Lower leg skin (tissue), 4 donors: Measurements from ENCODE around the gene RNF227. TPM values are rescaled to one million over a fixed set of nuclear protein-coding genes. Genes with fewer than 3 reads are reported as not detected.
"Not testable (repeated sequence)": the region's sequence is repeated elsewhere in the genome, so short reads cannot be mapped to it uniquely, and the experiment has no call there.

Experiments used
- DNase-seq, 2 donors: peaks; one replicate each; pipeline ENCODE4 v3.0.0-alpha.2; 2019; ENCODE audit warnings: low spot score in 2 of 2
- H3K4me3 ChIP-seq: fragments of 200-600 bp; sonication (generic); 2 replicates; pipeline ENCODE4 v1.5.1; 2017; ENCODE audit warnings: mild to moderate bottlenecking, low read depth; ENCODE audit not compliant: poor library complexity, severe bottlenecking
- POLR2A ChIP-seq, 2 donors: fragments of 450-650 bp; IDR thresholded peaks; one replicate each; pipeline ENCODE4 v1.6.1; 2016 to 2017; ENCODE audit warnings: antibody characterized with exemption in 2 of 2, mild to moderate bottlenecking in 1 of 2, moderate library complexity in 1 of 2
- WGBS, 2 donors: methylation state at CpG; one replicate each; pipeline ENCODE4 v1.1.5; 2018; 5-methylcytosine and 5-hydroxymethylcytosine counted together
- intact Hi-C: fragments of 100-400 bp; cut with DNase I; formaldehyde crosslinking; loops from one replicate; pipeline ENCODE4 v1.15.0; 2023; ENCODE audit warnings: low total_unique reads
- total RNA-seq, 4 donors: library from RNA; depleted of rRNA; stranded (reverse); fragments of >200 nt; gene quantifications; one replicate each; pipeline ENCODE4 v1.1.0, GENCODE V29; 2016
- TF ChIP-seq, protein P1 (sequence below), 3 donors: fragments of 450-650 bp; IDR thresholded peaks; one replicate each; pipeline ENCODE4 v1.5.1; 2016; ENCODE audit warnings: antibody characterized with exemption in 3 of 3, mild to moderate bottlenecking in 3 of 3, moderate library complexity in 2 of 3

RNF227 gene
- total RNA-seq, 4 donors from 2014 or later, result 111 to 202 (median 172) TPM

DNA sequence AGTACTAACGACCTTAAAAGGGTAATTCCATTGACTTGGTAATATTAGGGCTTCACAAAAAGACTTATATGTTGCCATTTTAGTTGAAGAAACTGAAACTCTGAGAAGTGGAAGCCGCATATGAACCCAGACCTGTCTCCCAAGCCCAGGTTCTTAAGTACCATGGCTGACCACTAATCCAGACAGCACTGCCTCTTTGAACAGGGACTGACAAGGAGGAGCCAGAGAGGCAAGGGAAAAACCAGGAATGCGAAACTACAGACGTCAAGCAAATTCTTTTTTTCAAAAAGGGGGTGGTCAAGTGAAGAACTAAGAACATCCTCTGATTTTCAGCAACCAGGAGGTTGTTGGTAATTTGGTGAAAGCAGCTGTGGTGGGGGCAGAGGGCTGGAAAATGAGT lies 43.0 kb downstream of the RNF227 start:
- H3K4me3 ChIP-seq, result no peak overlapping the region
- DNase-seq, result peak in 1 of 2 donors; percentile 6
- intact Hi-C loops, result no loop called here
- no peak for TF ChIP-seq POLR2A (IDR thresholded peaks at IDR 0.05)
- TF ChIP-seq, protein P1, sequence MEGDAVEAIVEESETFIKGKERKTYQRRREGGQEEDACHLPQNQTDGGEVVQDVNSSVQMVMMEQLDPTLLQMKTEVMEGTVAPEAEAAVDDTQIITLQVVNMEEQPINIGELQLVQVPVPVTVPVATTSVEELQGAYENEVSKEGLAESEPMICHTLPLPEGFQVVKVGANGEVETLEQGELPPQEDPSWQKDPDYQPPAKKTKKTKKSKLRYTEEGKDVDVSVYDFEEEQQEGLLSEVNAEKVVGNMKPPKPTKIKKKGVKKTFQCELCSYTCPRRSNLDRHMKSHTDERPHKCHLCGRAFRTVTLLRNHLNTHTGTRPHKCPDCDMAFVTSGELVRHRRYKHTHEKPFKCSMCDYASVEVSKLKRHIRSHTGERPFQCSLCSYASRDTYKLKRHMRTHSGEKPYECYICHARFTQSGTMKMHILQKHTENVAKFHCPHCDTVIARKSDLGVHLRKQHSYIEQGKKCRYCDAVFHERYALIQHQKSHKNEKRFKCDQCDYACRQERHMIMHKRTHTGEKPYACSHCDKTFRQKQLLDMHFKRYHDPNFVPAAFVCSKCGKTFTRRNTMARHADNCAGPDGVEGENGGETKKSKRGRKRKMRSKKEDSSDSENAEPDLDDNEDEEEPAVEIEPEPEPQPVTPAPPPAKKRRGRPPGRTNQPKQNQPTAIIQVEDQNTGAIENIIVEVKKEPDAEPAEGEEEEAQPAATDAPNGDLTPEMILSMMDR (IDR thresholded peaks at IDR 0.05), result no peak
- WGBS, 2 donors, result 66 to 75% methylated on average over 4 of the region's 4 CpGs

GRCh38 chr17:7867881-7868329 lies 48.2 kb downstream of the RNF227 start:
- 43 to 48% methylated on average over 5 of the region's 5 CpGs for WGBS, 2 donors
- H3K4me3 ChIP-seq, result no peak overlapping the region
- intact Hi-C loops, result loop anchor here (5.0 kb wide), 1 partner anchor 119 kb away; no protein-coding TSS in a partner anchor
- TF ChIP-seq POLR2A (IDR thresholded peaks at IDR 0.05), result no peak
- TF ChIP-seq, protein P1 (IDR thresholded peaks at IDR 0.05), result no peak
- DNase-seq, result peak in 1 of 2 donors; percentile 48

DNA sequence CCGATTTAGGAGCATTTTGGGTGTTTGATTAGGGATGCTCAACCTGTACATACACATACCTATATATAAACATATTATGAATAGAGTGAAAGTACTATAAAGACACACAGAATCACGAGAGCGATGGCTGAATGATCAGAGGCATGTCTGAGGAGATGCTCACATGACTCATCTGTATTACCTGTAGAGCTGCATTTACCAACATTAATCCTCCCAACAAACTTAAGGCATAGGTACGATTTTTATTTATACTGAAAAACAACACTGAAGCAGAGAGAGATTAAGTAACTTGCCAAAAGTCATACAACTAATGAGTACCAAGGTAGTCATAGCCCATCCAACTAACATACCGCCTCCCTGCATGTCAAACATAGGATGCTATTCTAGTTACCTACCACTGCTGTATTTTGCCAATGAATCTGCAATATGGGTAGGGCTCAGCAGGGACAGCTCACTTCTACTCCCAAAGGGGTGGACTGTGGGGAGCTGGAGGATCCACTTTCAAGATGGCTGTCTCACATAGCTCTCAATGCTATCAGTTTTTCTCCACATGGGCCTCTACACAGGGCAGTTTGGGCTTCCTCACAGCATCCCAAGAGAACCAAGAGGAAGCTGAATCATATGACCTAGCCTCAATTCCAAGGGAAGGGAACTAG lies 51.0 kb downstream of the RNF227 start:
- intact Hi-C loops, result loop anchor here (5.0 kb wide), 3 partner anchors 32 to 122 kb away; no protein-coding TSS in a partner anchor
- WGBS, 2 donors, result 81 to 91% methylated on average over 5 of the region's 5 CpGs
- TF ChIP-seq, protein P1 (IDR thresholded peaks at IDR 0.05), result no peak
- no peak for TF ChIP-seq POLR2A (IDR thresholded peaks at IDR 0.05)
- no peak overlapping the region for H3K4me3 ChIP-seq
- DNase-seq, result peak in 1 of 2 donors; percentile 23

GRCh38 chr17:7864384-7864783 lies 51.7 kb downstream of the RNF227 start:
- intact Hi-C loops, result loop anchor here (5.0 kb wide), 2 partner anchors 33 to 48 kb away; no protein-coding TSS in a partner anchor
- 60 to 64% methylated on average over 5 of the region's 5 CpGs for WGBS, 2 donors
- peak in 1 of 2 donors; percentile 26 for DNase-seq
- H3K4me3 ChIP-seq, result not testable (repeated sequence)

Other genes starting within 250 kb of the RNF227 start
- gene TP53, start 228.8 kb downstream of the RNF227 start, total RNA-seq, result 10 to 100 TPM; 42.8 to 57.3 (median 50.8) TPM
- 1 to 10 TPM; 1.1 to 5.4 (median 4.5) TPM for gene WRAP53, start 227.8 kb downstream of the RNF227 start, total RNA-seq
- gene EFNB3, start 211.1 kb downstream of the RNF227 start, total RNA-seq, result 1 to 10 TPM; 5.4 to 8.5 (median 7.6) TPM
- gene DNAH2, start 198.5 kb downstream of the RNF227 start, total RNA-seq, result under 1 TPM in 3 of 4 donors, not detected in 1; under 0.01 to 0.10 (median 0.05) TPM
- gene KDM6B, start 82.1 kb downstream of the RNF227 start, total RNA-seq, result 10 to 100 TPM; 12.5 to 30.9 (median 18.0) TPM
- gene TMEM88, start 61.2 kb downstream of the RNF227 start, total RNA-seq, result 1 to 10 TPM in 3 of 4 donors, under 1 TPM in 1; 0.91 to 5.9 (median 3.4) TPM
- 100 to 1,000 TPM in 1 of 4 donors, 10 to 100 TPM in 3; 56.8 to 101 (median 91.3) TPM for gene NAA38, start 58.7 kb downstream of the RNF227 start, total RNA-seq
- 10 to 100 TPM in 1 of 4 donors, 1 to 10 TPM in 3; 7.0 to 14.1 (median 9.1) TPM for gene CYB5D1, start 58.3 kb downstream of the RNF227 start, total RNA-seq
- gene CHD3, start 27.5 kb downstream of the RNF227 start, total RNA-seq, result 10 to 100 TPM; 36.8 to 71.1 (median 54.8) TPM
- gene KCNAB3, start 13.6 kb upstream of the RNF227 start, total RNA-seq, result under 1 TPM; 0.10 to 0.49 (median 0.24) TPM
- gene TRAPPC1, start 15.7 kb upstream of the RNF227 start, total RNA-seq, result 10 to 100 TPM; 39.8 to 62.5 (median 52.2) TPM
- 10 to 100 TPM; 23.4 to 43.1 (median 27.0) TPM for gene CNTROB, start 15.9 kb upstream of the RNF227 start, total RNA-seq
- gene GUCY2D, start 86.3 kb upstream of the RNF227 start, total RNA-seq, result under 1 TPM in 1 of 4 donors, not detected in 3; 0.13 TPM
- 100 to 1,000 TPM in 1 of 4 donors, 10 to 100 TPM in 3; 13.9 to 116 (median 59.9) TPM for gene ALOX15B, start 122.8 kb upstream of the RNF227 start, total RNA-seq
- gene ALOX12B, start 171.4 kb upstream of the RNF227 start, total RNA-seq, result 100 to 1,000 TPM; 131 to 246 (median 157) TPM
- gene ALOXE3, start 202.2 kb upstream of the RNF227 start, total RNA-seq, result 100 to 1,000 TPM in 1 of 4 donors, 10 to 100 TPM in 3; 73.8 to 143 (median 88.2) TPM
- gene HES7, start 207.8 kb upstream of the RNF227 start, total RNA-seq, result not detected
- 100 to 1,000 TPM; 197 to 545 (median 266) TPM for gene PER1, start 236.1 kb upstream of the RNF227 start, total RNA-seq
- gene VAMP2, start 246.7 kb upstream of the RNF227 start, total RNA-seq, result 10 to 100 TPM; 43.5 to 58.9 (median 49.3) TPM